Inflammatory macrophage (primary cell): ENCODE data around the gene FBXL3.

Source experiments
- DNase-seq, 2 donors: peaks; one replicate each; pipeline ENCODE4 v3.0.0-alpha.2; 2020 to 2022
- total RNA-seq, 18 experiments: gene quantifications; one replicate each; lab custom pipeline; 2026; ENCODE audit warnings: mixed read lengths in 6 of 18, inconsistent platforms in 2 of 18; lab: John Stamatoyannopoulos, UW

Gene FBXL3, protein sequence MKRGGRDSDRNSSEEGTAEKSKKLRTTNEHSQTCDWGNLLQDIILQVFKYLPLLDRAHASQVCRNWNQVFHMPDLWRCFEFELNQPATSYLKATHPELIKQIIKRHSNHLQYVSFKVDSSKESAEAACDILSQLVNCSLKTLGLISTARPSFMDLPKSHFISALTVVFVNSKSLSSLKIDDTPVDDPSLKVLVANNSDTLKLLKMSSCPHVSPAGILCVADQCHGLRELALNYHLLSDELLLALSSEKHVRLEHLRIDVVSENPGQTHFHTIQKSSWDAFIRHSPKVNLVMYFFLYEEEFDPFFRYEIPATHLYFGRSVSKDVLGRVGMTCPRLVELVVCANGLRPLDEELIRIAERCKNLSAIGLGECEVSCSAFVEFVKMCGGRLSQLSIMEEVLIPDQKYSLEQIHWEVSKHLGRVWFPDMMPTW
- total RNA-seq: 76.2 to 187 (median 111) reads per million in 18 experiments

DNA sequence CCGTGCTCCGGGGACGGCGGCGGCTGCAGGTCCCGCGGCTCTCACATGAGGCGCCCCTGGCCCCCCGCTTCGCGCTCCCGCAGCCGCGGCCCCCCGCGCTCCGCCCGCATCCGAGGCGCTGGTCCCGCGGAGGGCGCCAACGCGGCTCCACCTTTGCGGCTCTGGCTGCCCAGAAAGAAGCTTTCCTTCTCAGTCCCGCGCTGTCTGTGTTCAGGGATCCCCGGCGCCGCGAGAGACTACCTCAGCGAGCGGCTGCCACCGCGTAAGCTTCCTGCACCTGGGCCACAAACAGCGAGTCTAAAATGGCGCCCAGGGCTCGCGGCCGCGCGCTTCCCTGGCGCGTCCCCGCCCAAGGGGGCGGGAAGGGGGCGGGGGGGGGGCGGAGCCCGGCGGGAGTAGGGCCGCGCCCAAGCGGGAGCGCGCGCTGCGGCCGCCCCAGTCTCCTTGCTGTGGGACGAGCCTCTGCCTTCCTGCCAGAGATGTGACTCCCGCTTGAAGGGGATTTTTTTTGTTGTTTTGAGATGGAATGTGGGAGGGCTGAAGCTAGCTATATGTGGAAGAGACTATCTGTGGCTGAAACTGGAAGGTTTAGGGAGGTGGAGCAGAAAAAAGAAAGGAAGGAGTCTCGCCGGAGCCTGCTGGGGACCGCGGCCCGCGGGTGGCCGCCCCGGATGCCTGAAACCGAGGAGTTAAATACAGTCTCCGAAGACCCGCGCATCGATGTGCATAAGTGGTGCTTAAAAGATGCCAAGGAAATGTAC is at the start of gene FBXL3:
Gene FBXL3 (minus strand): TSS at position 299 of the 761 bp plus-strand sequence. CDS start 5,299 bp downstream, outside the sequence.
- DNase-seq: peak; percentile 89 to 96

- DNase-seq: no peak
These were observed 40.6 kb upstream of the FBXL3 start for GRCh38 chr13:77067519-77067918.

DNA sequence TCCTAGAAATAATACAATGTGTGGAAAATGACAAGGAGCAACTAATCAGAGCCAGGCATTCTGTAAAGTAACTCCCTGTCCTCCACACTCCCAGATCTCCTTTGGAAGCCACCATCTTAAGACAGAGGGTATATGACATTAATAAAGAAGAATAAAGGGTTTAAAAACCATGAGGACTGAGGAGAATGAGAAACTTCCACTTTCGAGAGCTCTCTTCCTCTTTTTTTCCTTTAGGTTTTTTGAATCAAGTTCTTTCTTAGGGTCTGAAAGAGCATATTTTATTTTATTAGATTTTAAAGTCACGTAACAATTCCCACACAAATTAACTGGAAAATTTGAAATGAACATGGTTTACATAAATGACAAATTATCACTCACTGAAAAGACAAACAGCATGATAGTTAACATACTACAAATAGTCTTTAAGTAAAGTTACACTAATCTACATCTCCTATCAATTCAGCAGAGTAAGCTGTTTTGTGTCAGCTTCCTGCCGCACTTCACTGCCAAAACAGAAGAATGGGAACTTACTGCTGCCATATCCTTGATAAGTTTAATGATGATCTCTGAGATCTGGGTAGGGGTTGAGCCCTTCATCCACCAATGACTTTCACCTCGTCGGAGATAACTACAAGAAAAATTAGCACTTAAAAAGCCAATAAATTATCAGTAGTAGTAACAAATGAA is 38.6 kb upstream of the FBXL3 start:
- DNase-seq: peak; percentile 37 to 70

GRCh38 chr13:77062097-77062496 is 35.1 kb upstream of the FBXL3 start:
- no peak for DNase-seq

GRCh38 chr13:77061362-77061761 is 34.4 kb upstream of the FBXL3 start:
- no peak for DNase-seq

DNA sequence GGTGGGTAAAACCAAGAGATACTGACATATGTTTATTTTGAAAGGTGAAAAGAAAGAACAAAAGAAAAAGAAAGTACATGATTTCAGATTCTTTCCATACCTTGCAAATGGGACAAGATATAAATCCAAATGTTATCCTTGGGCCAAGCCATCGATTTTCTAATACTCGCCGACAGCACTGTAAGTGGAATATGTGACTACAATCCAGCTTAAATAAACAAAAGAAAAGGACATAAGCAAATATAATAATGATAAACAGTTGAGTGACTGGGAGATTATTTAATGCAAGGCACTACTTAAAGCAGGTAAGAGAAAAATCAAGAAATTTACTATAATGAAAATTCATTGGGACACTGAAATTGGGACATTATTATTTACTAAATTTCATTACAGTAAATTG is 29.9 kb upstream of the FBXL3 start:
- DNase-seq: no peak

DNA sequence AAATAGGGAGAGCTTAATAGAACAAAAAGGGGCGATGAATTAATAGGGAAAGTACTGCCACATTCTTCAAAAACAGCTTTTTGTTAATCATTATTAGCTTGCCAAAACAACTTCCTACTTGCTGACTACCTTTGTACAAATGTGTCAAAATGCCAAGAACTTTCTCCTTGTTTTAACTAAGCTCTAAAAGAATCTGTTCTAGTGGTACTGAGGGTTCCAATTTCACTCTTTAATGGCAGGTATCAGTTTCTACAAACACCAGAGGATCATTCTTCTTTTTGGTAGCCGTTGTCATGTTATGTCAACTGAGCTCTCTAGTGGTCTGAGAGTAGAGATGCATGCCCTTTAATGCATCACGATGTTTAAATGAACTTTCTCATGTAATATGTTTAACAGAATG is 29.4 kb upstream of the FBXL3 start:
- DNase-seq: no peak

DNA sequence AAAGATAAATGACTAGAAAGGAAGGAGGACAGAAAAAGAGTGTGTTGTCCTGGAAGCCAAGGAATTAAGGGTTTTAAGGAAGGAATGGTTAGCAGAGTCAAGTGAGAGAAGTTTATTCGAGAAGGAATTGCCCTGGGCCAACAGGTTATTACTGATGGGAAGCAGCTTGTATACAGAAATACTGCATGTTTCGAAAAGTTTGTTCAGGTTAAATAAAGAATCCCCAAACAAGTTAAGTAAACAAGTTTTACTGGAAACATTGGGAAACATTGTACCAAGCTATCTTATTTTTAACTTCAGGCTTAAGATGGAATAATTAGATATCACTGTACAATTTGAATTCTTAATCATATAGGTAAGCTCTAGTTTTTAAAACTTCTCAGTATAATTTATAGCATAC is 28.2 kb upstream of the FBXL3 start:
- DNase-seq: no peak

DNA sequence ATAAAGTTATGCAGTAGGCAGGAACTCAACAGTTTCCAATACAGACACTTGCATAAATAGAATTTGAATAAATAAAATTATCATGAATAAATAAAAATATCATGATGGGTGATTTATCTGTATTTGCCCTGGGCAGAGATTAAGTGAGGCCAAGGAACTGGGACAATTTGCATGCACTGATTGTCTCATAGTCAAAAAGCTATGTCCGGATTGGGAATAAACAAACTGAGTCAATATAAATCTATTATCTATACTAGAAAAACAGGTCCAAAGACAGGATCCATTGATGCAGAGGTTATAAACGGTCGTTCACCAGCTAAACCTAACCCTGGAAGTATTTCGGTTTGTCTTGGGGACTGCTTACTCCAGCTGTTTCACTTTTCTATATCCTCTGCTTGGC is 26.2 kb upstream of the FBXL3 start:
- no peak for DNase-seq

- peak; percentile 85 for DNase-seq
These were observed 21.7 kb upstream of the FBXL3 start for GRCh38 chr13:77048681-77049080.

DNA sequence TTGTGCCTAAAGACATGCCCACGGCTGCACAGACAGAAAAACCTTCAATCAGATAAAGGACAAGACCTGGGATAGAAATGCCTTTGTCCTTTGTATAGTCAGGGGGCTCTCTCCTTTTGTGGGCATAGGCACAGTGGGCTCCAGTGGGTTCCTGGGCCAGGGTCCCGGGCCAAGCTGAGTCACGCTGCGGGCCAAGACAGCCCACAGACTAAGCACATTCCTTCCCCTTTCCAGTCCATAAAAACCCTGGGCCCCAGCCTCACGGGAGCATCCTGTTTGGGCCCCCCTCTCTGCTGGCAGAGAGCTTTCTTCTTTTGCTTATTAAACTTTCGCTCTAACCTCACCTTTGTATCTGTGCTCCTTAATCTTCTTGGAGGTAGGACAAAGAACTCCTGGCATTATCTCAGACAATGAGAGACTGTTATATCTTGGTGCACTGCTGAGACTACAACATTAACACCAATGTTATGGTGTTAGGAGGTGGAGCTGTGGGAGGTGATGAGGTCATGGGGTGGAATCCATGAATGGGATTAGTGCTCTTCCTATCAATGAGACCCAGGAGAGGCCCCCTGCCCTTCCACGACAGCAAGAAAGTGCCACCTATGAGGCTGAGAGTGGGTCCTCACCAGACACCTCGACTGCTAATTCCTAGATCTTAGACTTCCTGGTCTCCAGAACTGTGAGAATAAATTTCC is 20.8 kb upstream of the FBXL3 start:
- DNase-seq: no peak

DNA sequence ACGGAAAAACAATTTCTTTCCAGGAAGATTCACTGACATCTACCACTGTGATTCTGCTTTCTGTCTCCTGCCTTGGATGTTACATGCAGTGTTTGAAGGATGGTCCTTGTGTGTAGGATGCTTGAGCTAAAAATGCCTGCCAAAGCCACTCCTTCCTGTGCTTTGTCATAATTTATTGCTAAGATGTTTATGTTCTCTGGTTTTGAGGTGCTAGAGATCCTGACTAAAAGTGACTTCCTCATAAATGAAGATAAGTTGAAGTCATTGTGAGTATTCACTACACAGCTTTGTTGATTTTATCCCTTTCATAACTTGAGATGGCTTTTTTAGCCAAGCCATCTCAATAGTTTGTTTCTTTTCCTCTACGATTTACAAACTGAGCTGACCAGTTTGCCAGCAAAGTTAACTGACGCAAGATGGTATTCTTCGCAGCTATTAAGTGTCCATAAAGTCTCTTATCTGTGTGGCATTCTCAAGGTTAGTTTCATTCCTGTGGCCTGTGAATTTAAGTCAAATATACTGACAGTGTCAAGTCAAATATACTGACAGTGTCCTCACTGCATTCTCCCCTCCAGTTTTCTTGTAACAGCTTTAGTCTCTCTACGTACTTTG is 15.7 kb upstream of the FBXL3 start:
- DNase-seq: no peak

DNA sequence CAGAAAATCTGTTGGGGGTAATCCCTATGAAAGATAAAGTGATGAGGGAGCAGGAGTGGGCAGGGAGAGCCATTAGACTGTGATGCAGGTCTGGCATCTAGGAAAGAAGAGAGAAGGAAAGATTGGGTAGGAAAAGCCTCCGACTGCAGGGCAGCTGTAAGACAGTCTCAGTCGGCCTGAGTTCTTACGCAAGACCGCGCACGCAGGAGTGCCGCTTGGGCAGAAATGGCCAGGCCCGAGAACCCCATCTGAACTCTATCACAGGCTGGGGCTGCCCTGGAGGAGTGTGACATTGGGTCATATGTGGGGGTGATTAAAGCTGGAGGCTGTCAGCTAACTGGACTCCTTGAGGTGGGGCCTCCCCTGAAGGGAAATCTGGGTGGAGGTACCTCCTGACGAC is 13.9 kb upstream of the FBXL3 start:
- DNase-seq: no peak

DNA sequence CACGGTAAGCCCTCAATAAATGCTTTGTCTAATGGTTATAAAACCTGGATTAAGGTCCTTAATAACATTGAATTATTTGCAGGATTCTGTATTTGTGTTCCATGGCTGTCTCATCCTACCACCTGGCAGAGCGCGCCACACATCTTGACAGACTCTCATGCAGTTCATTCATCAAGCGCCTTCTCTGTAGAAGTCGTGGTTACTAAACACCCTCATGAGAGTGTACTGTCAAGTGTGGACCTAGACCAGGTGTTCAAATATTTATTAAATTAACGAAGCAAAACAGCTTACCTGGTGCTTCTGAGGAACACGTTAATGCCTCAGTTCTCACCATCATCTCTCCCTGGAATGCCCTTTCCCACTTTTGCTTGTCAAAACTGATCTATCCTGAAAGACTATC is 13.1 kb upstream of the FBXL3 start:
- DNase-seq: no peak

- no peak for DNase-seq
These were observed 12.0 kb upstream of the FBXL3 start for GRCh38 chr13:77038907-77039480.

GRCh38 chr13:77036279-77036678 is 9.3 kb upstream of the FBXL3 start:
- no peak for DNase-seq

GRCh38 chr13:77034881-77035280 is 7.9 kb upstream of the FBXL3 start:
- peak in 1 of 2 donors; percentile 40 for DNase-seq

GRCh38 chr13:77033717-77034302 is 6.9 kb upstream of the FBXL3 start:
- peak in 1 of 2 donors; percentile 6 for DNase-seq

DNA sequence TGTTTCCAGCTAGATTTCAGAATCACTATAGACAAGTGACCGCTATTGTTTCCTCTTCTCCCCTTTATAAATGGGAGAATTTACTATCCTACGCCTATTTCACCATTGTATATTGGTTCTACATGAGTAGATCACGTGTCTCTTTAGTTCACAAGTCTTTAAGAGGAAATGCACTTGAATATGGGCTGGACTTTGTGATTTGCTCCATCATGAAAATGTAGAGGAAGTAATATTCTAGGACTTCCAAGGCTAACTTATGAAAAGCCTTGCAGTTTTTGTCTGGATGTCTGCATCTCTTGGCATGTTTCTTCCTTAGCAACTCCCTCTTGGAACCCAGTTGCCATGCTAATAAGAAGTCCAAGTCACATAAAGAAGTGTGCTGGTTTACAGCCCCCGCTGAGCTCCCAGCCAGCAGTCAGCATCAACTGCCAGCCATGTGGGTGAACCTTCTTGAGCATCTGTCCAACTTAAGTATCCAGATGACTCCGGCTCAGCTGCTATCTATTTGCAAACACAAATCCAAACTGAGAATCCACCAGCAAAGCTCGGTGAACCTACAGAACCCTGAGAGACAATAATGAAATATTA is 4.8 kb upstream of the FBXL3 start:
- peak; percentile 42 to 73 for DNase-seq

DNA sequence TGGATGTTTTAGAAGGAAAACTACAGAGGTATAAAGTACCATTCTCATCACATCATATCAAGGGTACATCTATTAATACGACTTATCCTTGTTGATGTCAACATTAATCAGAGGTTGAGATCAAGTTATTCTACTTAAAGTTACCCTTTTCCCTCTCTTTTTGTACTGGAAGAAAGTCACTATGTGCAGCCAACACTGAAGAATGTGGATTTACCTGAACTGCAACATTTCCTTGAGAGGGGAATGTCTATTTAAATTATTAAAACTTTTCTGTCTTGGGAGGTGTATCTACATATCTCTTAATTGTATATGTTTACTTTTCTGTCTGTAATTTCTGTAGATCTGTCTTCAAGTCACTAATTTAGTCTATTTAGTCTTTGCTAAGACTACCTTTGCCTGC is 2.5 kb upstream of the FBXL3 start:
- no peak for DNase-seq

DNA sequence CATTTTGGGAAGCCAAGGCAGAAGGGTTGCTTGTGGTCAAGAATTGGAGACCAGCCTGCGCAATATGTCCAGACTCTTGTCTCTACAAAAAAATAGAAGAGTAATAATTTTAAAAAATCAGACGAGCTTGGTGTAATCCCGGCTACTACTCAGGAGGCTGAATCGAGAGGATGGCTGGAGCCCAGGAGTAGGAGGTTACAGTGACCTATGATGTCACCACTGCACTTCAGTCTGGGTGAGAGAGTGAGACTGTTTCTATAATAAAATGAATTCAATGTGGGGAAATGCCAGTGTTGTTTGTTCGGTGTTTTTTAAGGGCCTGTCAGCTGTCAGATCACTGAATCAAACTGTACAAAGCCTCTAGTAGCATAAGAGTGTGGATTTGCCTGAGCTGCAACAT is 1.2 kb upstream of the FBXL3 start:
- DNase-seq: peak; percentile 9 to 34
